H54 (cell line): ENCODE measurements around the gene INTS4.
"Not testable (repeated sequence)": the region's sequence is repeated elsewhere in the genome, so short reads cannot be mapped to it uniquely, and the experiment has no call there.

ENCODE experiments used
- DNase-seq: peaks from one replicate; pipeline ENCODE4 v3.0.0; 2011; ENCODE audit warnings: low spot score, mixed read lengths; ENCODE audit not compliant: insufficient read length
- FAIRE-seq: peaks from 3 replicates; lab custom pipeline; 2011; peaks lifted over from hg19 to GRCh38; lab: Jason Lieb, UNC
- POLR2A ChIP-seq: IDR thresholded peaks from 2 replicates; pipeline ENCODE4 v1.6.1; 2011; ENCODE audit warnings: low read depth, mild to moderate bottlenecking, low read length

The INTS4 gene

GRCh38 chr11:78034623-78035022 lies 40.2 kb upstream of the INTS4 start:
- no peak for TF ChIP-seq POLR2A
- FAIRE-seq (no peak), DNase-seq (no peak)

- FAIRE-seq (no peak), DNase-seq (no peak)
- TF ChIP-seq POLR2A = no peak
Measured at GRCh38 chr11:78033040-78033439, 38.6 kb upstream of the INTS4 start.

GRCh38 chr11:78032090-78032489 lies 37.6 kb upstream of the INTS4 start:
- FAIRE-seq = no peak
- TF ChIP-seq POLR2A = no peak

GRCh38 chr11:78031629-78032028 lies 37.2 kb upstream of the INTS4 start:
- DNase-seq = no peak

More at GRCh38 chr11:78032090-78032489, 37.6 kb upstream of the INTS4 start:
- DNase-seq = no peak

GRCh38 chr11:78030429-78031325 lies 36.2 kb upstream of the INTS4 start:
- TF ChIP-seq POLR2A = no peak
- FAIRE-seq (peak; percentile 48), DNase-seq (no peak)

More at GRCh38 chr11:78031629-78032028, 37.2 kb upstream of the INTS4 start:
- TF ChIP-seq POLR2A = no peak
- FAIRE-seq = no peak

- not testable (repeated sequence) for DNase-seq, FAIRE-seq
Measured at GRCh38 chr11:78028423-78028822, 34.0 kb upstream of the INTS4 start.

GRCh38 chr11:78027759-78028158 lies 33.3 kb upstream of the INTS4 start:
- TF ChIP-seq POLR2A = no peak
- no peak for DNase-seq
- FAIRE-seq = no peak

- FAIRE-seq = no peak
Measured at GRCh38 chr11:78025378-78025777, 30.9 kb upstream of the INTS4 start.

GRCh38 chr11:78023426-78023825 lies 29.0 kb upstream of the INTS4 start:
- DNase-seq (no peak), FAIRE-seq (no peak)
- no peak for TF ChIP-seq POLR2A

More at GRCh38 chr11:78025378-78025777, 30.9 kb upstream of the INTS4 start:
- TF ChIP-seq POLR2A = no peak
- DNase-seq = no peak

- DNase-seq (no peak), FAIRE-seq (no peak)
- no peak for TF ChIP-seq POLR2A
Measured at GRCh38 chr11:78022397-78023396, 28.2 kb upstream of the INTS4 start, which contains the start of gene KCTD14. Gene KCTD14, minus strand, starts transcription at chr11:78023276. Its CDS starts 27 bp downstream, at chr11:78023249.

GRCh38 chr11:78021611-78022010 lies 27.1 kb upstream of the INTS4 start:
- no peak for FAIRE-seq
- DNase-seq = no peak
- no peak for TF ChIP-seq POLR2A

GRCh38 chr11:78020246-78020645 lies 25.8 kb upstream of the INTS4 start:
- FAIRE-seq = no peak
- TF ChIP-seq POLR2A = no peak
- no peak for DNase-seq

- FAIRE-seq (no peak), DNase-seq (peak; percentile 31)
- no peak for TF ChIP-seq POLR2A
Measured at GRCh38 chr11:78019808-78020207, 25.3 kb upstream of the INTS4 start.

GRCh38 chr11:78015878-78016277 lies 21.4 kb upstream of the INTS4 start:
- TF ChIP-seq POLR2A = no peak
- DNase-seq = no peak
- no peak for FAIRE-seq

GRCh38 chr11:78014937-78015520 lies 20.6 kb upstream of the INTS4 start:
- not testable (repeated sequence) for FAIRE-seq, DNase-seq
